Osteoblast (primary cell): ENCODE data around the gene SLC2A4RG. TPM values are rescaled to one million over a fixed set of nuclear protein-coding genes. Genes with fewer than 3 reads are reported as not detected.

Source experiments
- DNase-seq: peaks from one replicate; pipeline ENCODE4 v3.0.0; 2011; ENCODE audit warnings: low spot score, mixed read lengths; ENCODE audit not compliant: insufficient read length; ENCODE audit errors: missing footprints
- H2AFZ ChIP-seq: 2 replicates; pipeline ENCODE4 v1.6.0; 2011; ENCODE audit warnings: mild to moderate bottlenecking, low read length
- H3K27ac ChIP-seq: 2 replicates; pipeline ENCODE4 v1.5.1; 2011; ENCODE audit warnings: mild to moderate bottlenecking, low read depth, low read length, moderate library complexity
- H3K27me3 ChIP-seq: 2 replicates; pipeline ENCODE4 v1.6.0; 2012; ENCODE audit warnings: mild to moderate bottlenecking, control low read depth, inconsistent platforms, low read length, moderate library complexity; ENCODE audit not compliant: insufficient read depth
- H3K36me3 ChIP-seq: 2 replicates; pipeline ENCODE4 v1.5.1; 2011; ENCODE audit warnings: mild to moderate bottlenecking, low read length, control low read depth, moderate library complexity; ENCODE audit not compliant: insufficient read depth
- H3K4me1 ChIP-seq: 2 replicates; pipeline ENCODE4 v1.5.1; 2011; ENCODE audit warnings: mild to moderate bottlenecking, low read length, control low read depth, moderate library complexity; ENCODE audit not compliant: insufficient read depth
- H3K4me2 ChIP-seq: 2 replicates; pipeline ENCODE4 v1.6.0; 2011; ENCODE audit warnings: mild to moderate bottlenecking, low read length; ENCODE audit not compliant: insufficient read depth
- H3K4me3 ChIP-seq: fragments of 200-600 bp; sonication (generic); 3 replicates; pipeline ENCODE4 v1.5.1; 2012; ENCODE audit warnings: mild to moderate bottlenecking, low read length, inconsistent platforms; ENCODE audit not compliant: insufficient read depth
- H3K79me2 ChIP-seq: 2 replicates; pipeline ENCODE4 v1.6.0; 2012; ENCODE audit warnings: mild to moderate bottlenecking, low read length, control low read depth, inconsistent platforms; ENCODE audit not compliant: insufficient read depth
- H3K9me3 ChIP-seq: 2 replicates; pipeline ENCODE4 v1.5.1; 2011; ENCODE audit warnings: low read depth, low read length, control low read depth
- H4K20me1 ChIP-seq: 2 replicates; pipeline ENCODE4 v1.6.0; 2012; ENCODE audit warnings: mild to moderate bottlenecking, low read length, control low read depth; ENCODE audit not compliant: insufficient read depth
- CTCF ChIP-seq: IDR thresholded peaks from 2 replicates; pipeline ENCODE4 v1.5.1; 2011; ENCODE audit warnings: mild to moderate bottlenecking, low read depth, low read length, moderate library complexity; ENCODE audit errors: extremely low read depth
- total RNA-seq: library from RNA; depleted of rRNA; stranded (reverse); fragments of >200 nt; gene quantifications from 2 replicates; pipeline ENCODE4 v1.2.3, GENCODE V29; 2012

Gene SLC2A4RG
- total RNA-seq, 1 donor = 27.5 TPM

- no peak overlapping the region for H2AFZ ChIP-seq
- peak overlapping the region; percentile 51 for H3K4me3 ChIP-seq
- H3K79me2 ChIP-seq = peaks cover 2% of the 10 kb centered on the region
- H3K36me3 ChIP-seq = peaks cover 3% of the 10 kb centered on the region
- H4K20me1 ChIP-seq = no peaks in the 10 kb centered on the region
- peak; percentile 92 for DNase-seq
- TF ChIP-seq CTCF = no peak
- no peak overlapping the region for H3K27ac ChIP-seq
- H3K4me2 ChIP-seq = peak overlapping the region; percentile 61
- H3K27me3 ChIP-seq = no peaks in the 10 kb centered on the region
- peaks cover 31% of the 10 kb centered on the region for H3K4me1 ChIP-seq
- no peaks in the 10 kb centered on the region for H3K9me3 ChIP-seq
These were observed 43.3 kb upstream of the SLC2A4RG start for GRCh38 chr20:63696306-63696627.

GRCh38 chr20:63696628-63697356, 42.8 kb upstream of the SLC2A4RG start, which contains the start of gene TNFRSF6B:
Gene TNFRSF6B, plus strand, starts transcription at chr20:63696652. Its CDS starts 116 bp downstream, at chr20:63696768.
- Histone ChIP-seq H4K20me1 (no peaks in the 10 kb centered on the region), H3K27ac (peak within 1 kb of the TSS; percentile 17), H3K9me3 (no peaks in the 10 kb centered on the region), H3K27me3 (no peaks in the 10 kb centered on the region), H3K79me2 (peaks cover 2% of the 10 kb centered on the region), H3K36me3 (peaks cover under 1% of the 10 kb centered on the region), H3K4me3 (peak within 1 kb of the TSS; percentile 51), H2AFZ (no peak within 1 kb of the TSS), H3K4me1 (peaks cover 31% of the 10 kb centered on the region), H3K4me2 (peak within 1 kb of the TSS; percentile 61)
- no peak for TF ChIP-seq CTCF
- DNase-seq = peak; percentile 85

- Histone ChIP-seq H3K4me1 (peaks cover 31% of the 10 kb centered on the region), H4K20me1 (no peaks in the 10 kb centered on the region), H2AFZ (no peak overlapping the region), H3K4me3 (no peak overlapping the region), H3K27me3 (no peaks in the 10 kb centered on the region), H3K36me3 (no peaks in the 10 kb centered on the region), H3K4me2 (peak overlapping the region; percentile 61), H3K27ac (no peak overlapping the region), H3K79me2 (peaks cover 2% of the 10 kb centered on the region), H3K9me3 (no peaks in the 10 kb centered on the region)
- no peak for TF ChIP-seq CTCF
- peak; percentile 87 for DNase-seq
These were observed 42.2 kb upstream of the SLC2A4RG start for GRCh38 chr20:63697357-63697867.

GRCh38 chr20:63697868-63698545, 41.6 kb upstream of the SLC2A4RG start:
- H3K4me1 ChIP-seq = peaks cover 31% of the 10 kb centered on the region
- H4K20me1 ChIP-seq = no peaks in the 10 kb centered on the region
- no peak overlapping the region for H3K4me3 ChIP-seq
- no peak overlapping the region for H2AFZ ChIP-seq
- no peaks in the 10 kb centered on the region for H3K9me3 ChIP-seq
- H3K4me2 ChIP-seq = no peak overlapping the region
- H3K27ac ChIP-seq = peak overlapping the region; percentile 88
- no peaks in the 10 kb centered on the region for H3K27me3 ChIP-seq
- peaks cover 2% of the 10 kb centered on the region for H3K79me2 ChIP-seq
- peak; percentile 85 for DNase-seq
- no peaks in the 10 kb centered on the region for H3K36me3 ChIP-seq
- TF ChIP-seq CTCF = no peak
